Testis (tissue), 2 donors: ENCODE data around the gene ARMC2.

ENCODE experiments used
- POLR2A ChIP-seq: fragments of 450-650 bp; IDR thresholded peaks from one replicate; pipeline ENCODE4 v1.6.1; 2017; ENCODE audit warnings: antibody characterized with exemption, mild to moderate bottlenecking, moderate library complexity
- TF ChIP-seq, protein P1 (sequence below), 3 experiments: fragments of 450-650 bp in 2 of 3; fragments of 200-600 bp in 1 of 3; sonication (generic) in 1 of 3; IDR thresholded peaks; one replicate each; pipeline ENCODE4 v1.5.1; 2016 to 2019; ENCODE audit warnings: antibody characterized with exemption in 3 of 3, mild to moderate bottlenecking in 2 of 3, moderate library complexity in 1 of 3

DNA sequence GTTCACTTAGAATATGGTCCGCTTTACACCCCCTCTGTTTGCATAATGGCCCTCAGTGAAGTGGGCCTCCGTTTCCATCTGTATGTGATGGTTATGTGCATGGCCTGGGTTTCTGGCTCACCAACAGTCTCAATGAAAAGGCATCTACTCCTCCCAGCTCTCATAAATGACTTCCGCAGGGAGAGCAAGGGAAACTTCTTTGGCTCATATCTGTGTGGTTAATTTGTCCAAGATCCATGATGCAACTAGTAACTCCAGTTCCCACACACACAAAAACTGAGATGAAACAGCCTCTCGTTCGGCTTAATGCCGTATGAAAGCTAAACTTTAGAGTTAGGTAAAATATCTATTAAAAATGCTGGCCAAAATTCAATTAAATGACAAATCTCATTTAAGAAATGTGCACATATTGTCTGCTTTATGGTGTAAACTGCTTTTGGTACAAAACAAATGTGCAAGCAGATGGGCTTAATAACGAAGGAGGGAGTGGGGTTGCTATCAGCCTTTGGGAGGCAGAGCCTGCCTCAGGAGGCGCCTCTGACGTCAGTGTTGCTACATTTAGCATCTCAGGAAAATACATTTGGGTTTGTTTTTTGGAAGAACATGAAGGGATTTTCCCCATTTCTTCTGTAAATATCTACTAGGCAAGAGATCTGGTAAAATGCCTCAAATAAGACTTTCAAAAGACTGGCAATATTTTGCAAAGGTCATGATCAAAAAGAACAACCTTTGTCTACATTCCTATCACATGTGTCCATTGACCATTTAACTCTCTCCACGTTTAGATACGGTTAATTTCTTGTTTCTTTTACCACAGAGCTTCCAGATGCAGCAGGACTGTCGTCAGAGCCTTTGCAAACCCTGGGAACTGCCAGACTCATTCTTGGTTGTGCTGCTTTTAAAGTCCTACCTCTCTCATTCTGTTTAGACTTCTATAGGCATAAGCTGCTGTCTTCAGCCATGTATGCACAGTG is 96.8 kb downstream of the ARMC2 start:
- TF ChIP-seq, protein P1, sequence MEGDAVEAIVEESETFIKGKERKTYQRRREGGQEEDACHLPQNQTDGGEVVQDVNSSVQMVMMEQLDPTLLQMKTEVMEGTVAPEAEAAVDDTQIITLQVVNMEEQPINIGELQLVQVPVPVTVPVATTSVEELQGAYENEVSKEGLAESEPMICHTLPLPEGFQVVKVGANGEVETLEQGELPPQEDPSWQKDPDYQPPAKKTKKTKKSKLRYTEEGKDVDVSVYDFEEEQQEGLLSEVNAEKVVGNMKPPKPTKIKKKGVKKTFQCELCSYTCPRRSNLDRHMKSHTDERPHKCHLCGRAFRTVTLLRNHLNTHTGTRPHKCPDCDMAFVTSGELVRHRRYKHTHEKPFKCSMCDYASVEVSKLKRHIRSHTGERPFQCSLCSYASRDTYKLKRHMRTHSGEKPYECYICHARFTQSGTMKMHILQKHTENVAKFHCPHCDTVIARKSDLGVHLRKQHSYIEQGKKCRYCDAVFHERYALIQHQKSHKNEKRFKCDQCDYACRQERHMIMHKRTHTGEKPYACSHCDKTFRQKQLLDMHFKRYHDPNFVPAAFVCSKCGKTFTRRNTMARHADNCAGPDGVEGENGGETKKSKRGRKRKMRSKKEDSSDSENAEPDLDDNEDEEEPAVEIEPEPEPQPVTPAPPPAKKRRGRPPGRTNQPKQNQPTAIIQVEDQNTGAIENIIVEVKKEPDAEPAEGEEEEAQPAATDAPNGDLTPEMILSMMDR (IDR thresholded peaks at IDR 0.05) = no peak
- no peak for TF ChIP-seq POLR2A
